Measurements from ENCODE around the gene SCML1. TPM values are rescaled to one million over a fixed set of nuclear protein-coding genes. Genes with fewer than 3 reads are reported as not detected.

The SCML1 gene, protein sequence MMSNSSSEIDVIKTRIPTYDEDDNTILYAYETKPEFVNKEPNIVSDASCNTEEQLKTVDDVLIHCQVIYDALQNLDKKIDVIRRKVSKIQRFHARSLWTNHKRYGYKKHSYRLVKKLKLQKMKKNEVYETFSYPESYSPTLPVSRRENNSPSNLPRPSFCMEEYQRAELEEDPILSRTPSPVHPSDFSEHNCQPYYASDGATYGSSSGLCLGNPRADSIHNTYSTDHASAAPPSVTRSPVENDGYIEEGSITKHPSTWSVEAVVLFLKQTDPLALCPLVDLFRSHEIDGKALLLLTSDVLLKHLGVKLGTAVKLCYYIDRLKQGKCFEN
- polyA plus RNA-seq (2012; rRNA removed), result 10.7 and 15.7 TPM in 2 replicates
- polyA plus RNA-seq (2012; cell fraction: cytosol; rRNA removed), result 10.8 and 12.6 TPM in 2 replicates
- polyA plus RNA-seq (2012; cell fraction: nucleus; rRNA removed), result 18.9 and 42.9 TPM in 2 replicates

DNA sequence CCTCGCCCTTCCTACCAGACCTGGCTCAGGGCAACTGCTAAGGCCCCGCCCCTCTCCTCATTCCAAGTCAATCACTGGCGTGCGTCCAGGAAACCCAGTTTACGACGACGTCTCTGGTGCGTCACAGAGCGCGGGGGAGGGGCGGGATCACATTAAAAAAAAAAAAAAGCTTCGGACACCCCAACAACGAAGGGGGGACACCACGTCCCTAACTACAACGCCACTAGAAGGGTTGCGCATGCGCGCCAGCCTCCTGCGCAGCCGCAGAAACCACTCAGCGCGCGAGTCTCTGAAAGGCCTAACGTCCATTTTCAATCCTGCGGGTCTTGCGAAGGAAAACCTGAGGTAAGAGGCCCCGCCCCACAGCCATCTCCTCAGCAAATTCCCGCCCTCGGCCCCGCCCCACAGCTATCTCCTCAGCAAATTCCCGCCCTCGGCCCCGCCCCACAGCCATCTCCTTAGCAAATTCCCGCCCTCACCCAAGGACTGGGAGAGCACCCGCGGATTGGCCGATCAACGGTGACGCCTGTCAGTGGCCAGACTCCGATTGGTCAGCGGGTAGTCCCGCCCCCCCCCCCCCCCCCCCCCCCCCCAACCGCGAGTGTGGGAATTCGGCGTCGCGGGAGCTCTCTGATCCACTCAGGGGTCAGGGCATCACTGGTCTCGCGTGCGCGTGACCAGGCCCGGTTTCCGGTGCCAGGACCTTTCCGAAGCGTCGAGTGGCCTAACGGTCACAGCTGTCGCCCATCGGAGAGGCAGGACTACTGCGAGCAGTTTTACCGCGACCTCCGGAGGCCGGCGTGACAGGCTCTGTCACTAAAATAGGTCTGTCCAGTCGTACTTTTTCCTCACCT, at the start of gene SCML1:
Gene SCML1 (plus strand): TSS at position 638 of the 854 bp plus-strand sequence. CDS start 6,694 bp downstream, outside the sequence.
- Histone ChIP-seq H3K4me3 (ENCODE audit: low read depth in 2 of 2, low read length in 1 of 2) (peak within 1 kb of the TSS; percentile 65 to 68), H3K36me3 (replicated peaks in 1 of 2; ENCODE audit: control insufficient read depth in 1 of 2, insufficient read depth in 2 of 2, low read length in 1 of 2) (no peaks in the 10 kb centered on the region), H3K27me3 (ENCODE audit: insufficient read depth) (no peaks in the 10 kb centered on the region), H3K9me2 (no peaks in the 10 kb centered on the region), H3K79me2 (ENCODE audit: insufficient read depth) (peaks cover 28% of the 10 kb centered on the region; the same call in 1 of the 2 replicates), H3K27ac (ENCODE audit: low read depth in 2 of 2, low read length in 1 of 2) (peak within 1 kb of the TSS; percentile 73 to 84), H3K9me3 (no peaks in the 10 kb centered on the region), H3K9ac (peak within 1 kb of the TSS; percentile 71), H3K4me1 (ENCODE audit: control insufficient read depth in 1 of 2, insufficient read depth in 2 of 2, low read depth in 1 of 2, low read length in 1 of 2) (no peaks in the 10 kb centered on the region; a peak in 1 of 4 replicates), H3F3A (replicated peaks; ENCODE audit: insufficient read depth) (no peaks in the 10 kb centered on the region), H2AFZ (ENCODE audit: low read depth) (peak within 1 kb of the TSS; percentile 78), H3K4me2 (peak within 1 kb of the TSS; percentile 76), H4K20me1 (ENCODE audit: insufficient read depth) (no peaks in the 10 kb centered on the region)
- POLR2A ChIA-PET, result no interaction called here
- DNase-seq, result peak; percentile 84
- CTCF ChIA-PET, result no interaction called here
- TF ChIP-seq YY1 (IDR thresholded peaks at IDR 0.05; ENCODE audit: low read depth) (peak; percentile 49; the same call in 1 of the 2 replicates), RCOR1 (IDR thresholded peaks at IDR 0.05; ENCODE audit: low read length) (no peak), TCF12 (IDR thresholded peaks at IDR 0.05) (no peak), FOSL2 (IDR thresholded peaks at IDR 0.05; ENCODE audit: borderline replicate concordance, low read depth) (no peak), EZH2phosphoT487 (IDR thresholded peaks at IDR 0.05; ENCODE audit: borderline replicate concordance, low read depth) (no peak), RXRA (IDR thresholded peaks at IDR 0.05; ENCODE audit: borderline replicate concordance, low read depth) (no peak), JUND (IDR thresholded peaks at IDR 0.05) (no peak), CHD2 (IDR thresholded peaks at IDR 0.05; ENCODE audit: low read length, partially characterized antibody) (peak; percentile 63), RFX5 (IDR thresholded peaks at IDR 0.05; ENCODE audit: low read length) (peak; percentile 90), MEF2A (IDR thresholded peaks at IDR 0.05; ENCODE audit: borderline replicate concordance, low read depth) (no peak), NFIC (IDR thresholded peaks at IDR 0.05; ENCODE audit: borderline replicate concordance) (0 out of 2 replicates have a peak, but pooled peaks have one; percentile 18), POLR2AphosphoS5 (IDR thresholded peaks at IDR 0.05; ENCODE audit: low read depth, low read length) (no peak), NRF1 (IDR thresholded peaks at IDR 0.05; ENCODE audit: low read depth, low read length) (peak; percentile 92), ELF1 (IDR thresholded peaks at IDR 0.05) (no peak), TAF1 (IDR thresholded peaks at IDR 0.05; ENCODE audit: borderline replicate concordance, low read depth, low read length) (peak; percentile 43; the same call in 1 of the 2 replicates), TEAD4 (IDR thresholded peaks at IDR 0.05; ENCODE audit: borderline replicate concordance, insufficient read depth) (no peak)
- TF ChIP-seq, protein P1, sequence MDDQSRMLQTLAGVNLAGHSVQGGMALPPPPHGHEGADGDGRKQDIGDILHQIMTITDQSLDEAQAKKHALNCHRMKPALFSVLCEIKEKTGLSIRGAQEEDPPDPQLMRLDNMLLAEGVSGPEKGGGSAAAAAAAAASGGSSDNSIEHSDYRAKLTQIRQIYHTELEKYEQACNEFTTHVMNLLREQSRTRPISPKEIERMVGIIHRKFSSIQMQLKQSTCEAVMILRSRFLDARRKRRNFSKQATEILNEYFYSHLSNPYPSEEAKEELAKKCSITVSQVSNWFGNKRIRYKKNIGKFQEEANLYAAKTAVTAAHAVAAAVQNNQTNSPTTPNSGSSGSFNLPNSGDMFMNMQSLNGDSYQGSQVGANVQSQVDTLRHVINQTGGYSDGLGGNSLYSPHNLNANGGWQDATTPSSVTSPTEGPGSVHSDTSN (IDR thresholded peaks at IDR 0.05), result 0 out of 2 replicates have a peak, but pooled peaks have one; percentile 24
- TF ChIP-seq, protein P2, sequence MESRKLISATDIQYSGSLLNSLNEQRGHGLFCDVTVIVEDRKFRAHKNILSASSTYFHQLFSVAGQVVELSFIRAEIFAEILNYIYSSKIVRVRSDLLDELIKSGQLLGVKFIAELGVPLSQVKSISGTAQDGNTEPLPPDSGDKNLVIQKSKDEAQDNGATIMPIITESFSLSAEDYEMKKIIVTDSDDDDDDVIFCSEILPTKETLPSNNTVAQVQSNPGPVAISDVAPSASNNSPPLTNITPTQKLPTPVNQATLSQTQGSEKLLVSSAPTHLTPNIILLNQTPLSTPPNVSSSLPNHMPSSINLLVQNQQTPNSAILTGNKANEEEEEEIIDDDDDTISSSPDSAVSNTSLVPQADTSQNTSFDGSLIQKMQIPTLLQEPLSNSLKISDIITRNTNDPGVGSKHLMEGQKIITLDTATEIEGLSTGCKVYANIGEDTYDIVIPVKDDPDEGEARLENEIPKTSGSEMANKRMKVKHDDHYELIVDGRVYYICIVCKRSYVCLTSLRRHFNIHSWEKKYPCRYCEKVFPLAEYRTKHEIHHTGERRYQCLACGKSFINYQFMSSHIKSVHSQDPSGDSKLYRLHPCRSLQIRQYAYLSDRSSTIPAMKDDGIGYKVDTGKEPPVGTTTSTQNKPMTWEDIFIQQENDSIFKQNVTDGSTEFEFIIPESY (IDR thresholded peaks at IDR 0.05; ENCODE audit: borderline replicate concordance, low read depth), result 0 out of 2 replicates have a peak, but pooled peaks have one; percentile 31
- TF ChIP-seq, protein P3, sequence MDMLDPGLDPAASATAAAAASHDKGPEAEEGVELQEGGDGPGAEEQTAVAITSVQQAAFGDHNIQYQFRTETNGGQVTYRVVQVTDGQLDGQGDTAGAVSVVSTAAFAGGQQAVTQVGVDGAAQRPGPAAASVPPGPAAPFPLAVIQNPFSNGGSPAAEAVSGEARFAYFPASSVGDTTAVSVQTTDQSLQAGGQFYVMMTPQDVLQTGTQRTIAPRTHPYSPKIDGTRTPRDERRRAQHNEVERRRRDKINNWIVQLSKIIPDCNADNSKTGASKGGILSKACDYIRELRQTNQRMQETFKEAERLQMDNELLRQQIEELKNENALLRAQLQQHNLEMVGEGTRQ (IDR thresholded peaks at IDR 0.05; ENCODE audit: borderline replicate concordance, low read depth, low read length), result no peak
- TF ChIP-seq, protein P4, sequence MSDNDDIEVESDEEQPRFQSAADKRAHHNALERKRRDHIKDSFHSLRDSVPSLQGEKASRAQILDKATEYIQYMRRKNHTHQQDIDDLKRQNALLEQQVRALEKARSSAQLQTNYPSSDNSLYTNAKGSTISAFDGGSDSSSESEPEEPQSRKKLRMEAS (IDR thresholded peaks at IDR 0.05; ENCODE audit: low read depth), result peak; percentile 43
- TF ChIP-seq, protein P5, sequence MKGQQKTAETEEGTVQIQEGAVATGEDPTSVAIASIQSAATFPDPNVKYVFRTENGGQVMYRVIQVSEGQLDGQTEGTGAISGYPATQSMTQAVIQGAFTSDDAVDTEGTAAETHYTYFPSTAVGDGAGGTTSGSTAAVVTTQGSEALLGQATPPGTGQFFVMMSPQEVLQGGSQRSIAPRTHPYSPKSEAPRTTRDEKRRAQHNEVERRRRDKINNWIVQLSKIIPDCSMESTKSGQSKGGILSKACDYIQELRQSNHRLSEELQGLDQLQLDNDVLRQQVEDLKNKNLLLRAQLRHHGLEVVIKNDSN (IDR thresholded peaks at IDR 0.05; ENCODE audit: borderline replicate concordance, low read depth), result no peak
- 24% methylated on average over 46 of the region's 67 CpGs for WGBS (ENCODE audit: low lambda C conversion rate)

Data from SK-N-SH (cell line).